ENCODE measurements around the gene MYH10. TPM values are rescaled to one million over a fixed set of nuclear protein-coding genes. Genes with fewer than 3 reads are reported as not detected.

MYH10 gene
- total RNA-seq, 1 experiment from 2014 or later, result 251 TPM

DNA sequence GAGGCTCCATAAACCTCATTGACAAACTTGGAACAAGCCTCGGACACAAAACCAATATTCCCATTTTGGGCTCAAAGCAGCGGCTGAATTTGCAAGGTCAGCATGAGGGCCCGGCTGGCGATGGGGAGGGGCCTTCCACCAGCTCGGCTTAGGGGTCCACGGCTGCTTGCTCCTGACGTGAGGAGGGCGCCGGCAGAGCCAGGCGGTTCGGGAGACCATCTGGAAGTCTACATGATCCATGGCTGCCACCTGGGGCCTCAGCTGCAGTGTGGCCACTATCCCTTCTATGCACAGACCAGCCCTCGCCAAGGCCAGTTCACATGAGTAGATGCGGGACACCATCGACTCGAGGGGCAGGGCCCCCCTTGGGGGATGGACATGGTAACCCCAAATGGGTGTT, 155.7 kb downstream of the MYH10 start:
- WGBS (ENCODE audit: extremely low coverage, insufficient read length, low lambda C conversion rate), result no CpG with 5 or more reads among the region's 15 CpGs
- Histone ChIP-seq H2BK12ac (ENCODE audit: insufficient read length, low read depth, low read length) (no peak overlapping the region), H2BK20ac (ENCODE audit: low read depth, low read length, poor library complexity, severe bottlenecking) (no peak overlapping the region), H2AK5ac (ENCODE audit: insufficient read length, low read length) (no peak overlapping the region), H3K4me2 (ENCODE audit: insufficient read depth, insufficient read length, low read length) (no peak overlapping the region), H3K4ac (ENCODE audit: low read depth, low read length) (no peak overlapping the region), H2AFZ (ENCODE audit: low read length) (no peak overlapping the region), H3K9me3 (ENCODE audit: control insufficient read depth, low read depth, low read length) (no peaks in the 10 kb centered on the region), H4K91ac (ENCODE audit: insufficient read length, low read depth, low read length) (no peak overlapping the region), H2BK15ac (ENCODE audit: low read depth, low read length) (no peak overlapping the region), H3K56ac (ENCODE audit: insufficient read length, low read depth, low read length) (no peak overlapping the region), H4K20me1 (ENCODE audit: control insufficient read depth, insufficient read depth, insufficient read length) (peaks cover 3% of the 10 kb centered on the region), H3K9ac (ENCODE audit: extremely low read depth, insufficient read length, low read length) (no peak overlapping the region), H4K5ac (ENCODE audit: insufficient read length, low read depth, low read length) (no peak overlapping the region), H3K79me1 (ENCODE audit: insufficient read depth, low read depth, low read length, poor library complexity, severe bottlenecking) (no peaks in the 10 kb centered on the region), H3K23me2 (ENCODE audit: insufficient read length, low read depth, low read length, poor library complexity, severe bottlenecking) (no peaks in the 10 kb centered on the region), H3K27ac (ENCODE audit: insufficient read length, low read depth, low read length) (no peak overlapping the region), H3K27me3 (ENCODE audit: insufficient read depth, low read length) (no peaks in the 10 kb centered on the region), H3K14ac (ENCODE audit: insufficient read depth, low read length) (no peak overlapping the region), H3K79me2 (ENCODE audit: insufficient read depth, low read length) (no peaks in the 10 kb centered on the region), H3T11ph (ENCODE audit: low read length) (no peak overlapping the region), H4K8ac (replicated peaks; ENCODE audit: insufficient read length, low read depth, low read length) (no peak overlapping the region), H3K4me1 (ENCODE audit: insufficient read depth, low read length) (no peaks in the 10 kb centered on the region), H2BK120ac (ENCODE audit: low read depth, low read length, poor library complexity, severe bottlenecking) (no peak overlapping the region), H3K18ac (ENCODE audit: insufficient read length, low read depth, low read length) (no peak overlapping the region), H2BK5ac (ENCODE audit: insufficient read length, low read length) (no peak overlapping the region), H3K23ac (ENCODE audit: insufficient read length, low read depth, low read length) (no peak overlapping the region)
- Mint-ChIP-seq H3K4me1 (no peaks in the 10 kb centered on the region), H3K36me3 (ENCODE audit: insufficient read depth in 1 of 3, low read depth in 3 of 3) (peaks cover 34 to 84% (median 68%) of the 10 kb centered on the region in 3 experiments; a peak in 6 of 7 replicates), H3K9me3 (no peaks in the 10 kb centered on the region), H3K27me3 (ENCODE audit: low read depth) (no peaks in the 10 kb centered on the region), H3K27ac (peak overlapping the region in 2 of 3 experiments; percentile 38 to 59; a peak in 2 of 7 replicates), H3K4me3 (no peak overlapping the region)
- DNase-seq, result peak; percentile 30
- TF ChIP-seq, protein P1, sequence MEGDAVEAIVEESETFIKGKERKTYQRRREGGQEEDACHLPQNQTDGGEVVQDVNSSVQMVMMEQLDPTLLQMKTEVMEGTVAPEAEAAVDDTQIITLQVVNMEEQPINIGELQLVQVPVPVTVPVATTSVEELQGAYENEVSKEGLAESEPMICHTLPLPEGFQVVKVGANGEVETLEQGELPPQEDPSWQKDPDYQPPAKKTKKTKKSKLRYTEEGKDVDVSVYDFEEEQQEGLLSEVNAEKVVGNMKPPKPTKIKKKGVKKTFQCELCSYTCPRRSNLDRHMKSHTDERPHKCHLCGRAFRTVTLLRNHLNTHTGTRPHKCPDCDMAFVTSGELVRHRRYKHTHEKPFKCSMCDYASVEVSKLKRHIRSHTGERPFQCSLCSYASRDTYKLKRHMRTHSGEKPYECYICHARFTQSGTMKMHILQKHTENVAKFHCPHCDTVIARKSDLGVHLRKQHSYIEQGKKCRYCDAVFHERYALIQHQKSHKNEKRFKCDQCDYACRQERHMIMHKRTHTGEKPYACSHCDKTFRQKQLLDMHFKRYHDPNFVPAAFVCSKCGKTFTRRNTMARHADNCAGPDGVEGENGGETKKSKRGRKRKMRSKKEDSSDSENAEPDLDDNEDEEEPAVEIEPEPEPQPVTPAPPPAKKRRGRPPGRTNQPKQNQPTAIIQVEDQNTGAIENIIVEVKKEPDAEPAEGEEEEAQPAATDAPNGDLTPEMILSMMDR (conservative IDR thresholded peaks at IDR 0.05), result no peak
